HEK293 (cell line): Measurements from ENCODE around the gene GLB1L2.

Source experiments
- CTCF ChIA-PET: fragments of 350-600 bp; formaldehyde crosslinking; extraction: SDS; loops from one replicate; lab custom pipeline; 2021; ENCODE audit warnings: antibody characterized with exemption; lab: Yijun Ruan, JAX
- POLR2A ChIA-PET: fragments of 300-600 bp; formaldehyde crosslinking; extraction: SDS; loops from one replicate; lab custom pipeline; 2020; ENCODE audit warnings: antibody characterized with exemption, inconsistent platforms; lab: Yijun Ruan, JAX
- H3K27ac ChIP-seq: fragments of 200-500 bp; sonication (Bioruptor generic); 2 replicates; pipeline ENCODE4 v1.5.1; 2014; ENCODE audit warnings: low read depth, low read length, control low read depth, inconsistent platforms; ENCODE audit errors: extremely low read depth
- H3K36me3 ChIP-seq, 2 experiments: fragments of 200-500 bp in 1 of 2; sonication (Bioruptor generic) in 1 of 2; 1 replicate in 1 of 2; 2 replicates in 1 of 2; pipeline ENCODE4 v1.5.1; 2014 to 2017; ENCODE audit warnings: inconsistent platforms in 2 of 2, low read length in 2 of 2; ENCODE audit not compliant: control insufficient read depth in 2 of 2, insufficient read depth in 1 of 2
- H3K4me1 ChIP-seq: fragments of 200-500 bp; sonication (Bioruptor generic); 2 replicates; pipeline ENCODE4 v1.5.1; 2014; ENCODE audit warnings: mild to moderate bottlenecking, low read length, inconsistent platforms; ENCODE audit not compliant: control insufficient read depth, insufficient read depth
- H3K4me3 ChIP-seq: 2 replicates; pipeline ENCODE4 v1.5.1; 2011; ENCODE audit warnings: low read depth, mild to moderate bottlenecking, control low read depth, low read length, moderate library complexity
- H3K9me3 ChIP-seq: fragments of 200-500 bp; sonication (Bioruptor generic); 2 replicates; pipeline ENCODE4 v1.5.1; 2014; ENCODE audit warnings: low read depth, low read length, inconsistent platforms; ENCODE audit not compliant: control insufficient read depth, insufficient read depth
- EGR2 ChIP-seq: fragments of 450-650 bp; formaldehyde crosslinking; IDR thresholded peaks from 2 replicates; pipeline ENCODE4 v1.5.1; 2016; ENCODE audit warnings: low read depth, missing biosample characterization, missing genetic modification characterization
- ELK4 ChIP-seq: IDR thresholded peaks from 2 replicates; pipeline ENCODE4 v1.6.1; 2011; ENCODE audit warnings: mild to moderate bottlenecking, low read depth, low read length, borderline replicate concordance
- GFI1B ChIP-seq: fragments of 450-650 bp; formaldehyde crosslinking; IDR thresholded peaks from 2 replicates; pipeline ENCODE4 v1.5.1; 2016; ENCODE audit warnings: missing biosample characterization, missing genetic modification characterization
- KLF7 ChIP-seq: fragments of 450-650 bp; formaldehyde crosslinking; IDR thresholded peaks from 2 replicates; pipeline ENCODE4 v1.5.1; 2016; ENCODE audit warnings: missing biosample characterization, missing genetic modification characterization, borderline replicate concordance
- OSR2 ChIP-seq: fragments of 450-650 bp; formaldehyde crosslinking; IDR thresholded peaks from 2 replicates; pipeline ENCODE4 v1.5.1; 2016; ENCODE audit warnings: missing biosample characterization, missing genetic modification characterization
- RBAK ChIP-seq: fragments of 450-650 bp; formaldehyde crosslinking; IDR thresholded peaks from 2 replicates; pipeline ENCODE4 v1.5.1; 2016; ENCODE audit warnings: missing biosample characterization, missing genetic modification characterization
- ZBTB11 ChIP-seq: fragments of 450-650 bp; formaldehyde crosslinking; conservative IDR thresholded peaks from 2 replicates; pipeline ENCODE4 v1.5.1; 2016; ENCODE audit warnings: low read depth, missing biosample characterization, missing genetic modification characterization
- ZBTB17 ChIP-seq: fragments of 450-650 bp; formaldehyde crosslinking; IDR thresholded peaks from 2 replicates; pipeline ENCODE4 v1.5.1; 2016; ENCODE audit warnings: missing biosample characterization, missing genetic modification characterization
- ZFHX2 ChIP-seq: fragments of 450-650 bp; formaldehyde crosslinking; conservative IDR thresholded peaks from 2 replicates; pipeline ENCODE4 v1.5.1; 2016; ENCODE audit warnings: missing biosample characterization, missing genetic modification characterization
- ZNF138 ChIP-seq: fragments of 450-650 bp; formaldehyde crosslinking; IDR thresholded peaks from 2 replicates; pipeline ENCODE4 v1.5.1; 2016; ENCODE audit warnings: missing biosample characterization, missing genetic modification characterization, borderline replicate concordance
- ZNF18 ChIP-seq: fragments of 450-650 bp; formaldehyde crosslinking; IDR thresholded peaks from 2 replicates; pipeline ENCODE4 v1.5.1; 2016; ENCODE audit warnings: missing biosample characterization, missing genetic modification characterization
- ZNF248 ChIP-seq: fragments of 450-650 bp; formaldehyde crosslinking; IDR thresholded peaks from 2 replicates; pipeline ENCODE4 v1.5.1; 2017; ENCODE audit warnings: missing biosample characterization, missing genetic modification characterization
- ZNF366 ChIP-seq: fragments of 450-650 bp; formaldehyde crosslinking; conservative IDR thresholded peaks from 2 replicates; pipeline ENCODE4 v1.5.1; 2016; ENCODE audit warnings: missing biosample characterization, missing genetic modification characterization
- ZNF37A ChIP-seq: fragments of 450-650 bp; IDR thresholded peaks from 2 replicates; pipeline ENCODE4 v1.5.1; 2018; ENCODE audit warnings: missing biosample characterization, missing genetic modification characterization
- ZNF416 ChIP-seq: fragments of 450-650 bp; formaldehyde crosslinking; IDR thresholded peaks from 2 replicates; pipeline ENCODE4 v1.5.1; 2016; ENCODE audit warnings: missing biosample characterization, missing genetic modification characterization
- ZNF423 ChIP-seq: fragments of 450-650 bp; formaldehyde crosslinking; IDR thresholded peaks from 2 replicates; pipeline ENCODE4 v1.5.1; 2016; ENCODE audit warnings: missing biosample characterization, missing genetic modification characterization
- ZNF510 ChIP-seq: fragments of 450-650 bp; formaldehyde crosslinking; IDR thresholded peaks from 2 replicates; pipeline ENCODE4 v1.5.1; 2018; ENCODE audit warnings: mild to moderate bottlenecking, missing genetic modification characterization, missing biosample characterization; ENCODE audit not compliant: insufficient replicate concordance
- ZNF561 ChIP-seq: fragments of 450-650 bp; IDR thresholded peaks from 2 replicates; pipeline ENCODE4 v1.5.1; 2018; ENCODE audit warnings: missing biosample characterization, missing genetic modification characterization, borderline replicate concordance
- ZNF658 ChIP-seq: fragments of 450-650 bp; formaldehyde crosslinking; IDR thresholded peaks from 2 replicates; pipeline ENCODE4; 2016; ENCODE audit warnings: missing biosample characterization, missing genetic modification characterization
- ZNF701 ChIP-seq: fragments of 450-650 bp; formaldehyde crosslinking; IDR thresholded peaks from 2 replicates; pipeline ENCODE4 v1.5.1; 2016; ENCODE audit warnings: missing biosample characterization, missing genetic modification characterization
- ZNF707 ChIP-seq: fragments of 450-650 bp; formaldehyde crosslinking; IDR thresholded peaks from 2 replicates; pipeline ENCODE4 v1.5.1; 2016; ENCODE audit warnings: missing biosample characterization, missing genetic modification characterization
- ZNF76 ChIP-seq: fragments of 450-650 bp; formaldehyde crosslinking; IDR thresholded peaks from 2 replicates; pipeline ENCODE4; 2016; ENCODE audit warnings: low read depth, missing biosample characterization, missing genetic modification characterization, borderline replicate concordance
- ZNF768 ChIP-seq: fragments of 450-650 bp; formaldehyde crosslinking; IDR thresholded peaks from 2 replicates; pipeline ENCODE4 v1.5.1; 2018; ENCODE audit warnings: missing biosample characterization, mild to moderate bottlenecking, missing genetic modification characterization
- ZNF785 ChIP-seq: fragments of 450-650 bp; formaldehyde crosslinking; IDR thresholded peaks from 2 replicates; pipeline ENCODE4 v1.5.1; 2016; ENCODE audit warnings: missing biosample characterization, missing genetic modification characterization
- ZNF791 ChIP-seq: fragments of 450-650 bp; formaldehyde crosslinking; IDR thresholded peaks from 2 replicates; pipeline ENCODE4 v1.5.1; 2016; ENCODE audit warnings: missing biosample characterization, missing genetic modification characterization
- TF ChIP-seq, protein P1 (sequence below): fragments of 450-650 bp; IDR thresholded peaks from 2 replicates; pipeline ENCODE4 v1.5.1; 2018; ENCODE audit warnings: missing biosample characterization, missing genetic modification characterization

Gene GLB1L2

GRCh38 chr11:134365011-134365925 is 33.5 kb downstream of the GLB1L2 start:
- POLR2A ChIA-PET: no interaction called here
- Histone ChIP-seq H3K4me1 (no peaks in the 10 kb centered on the region), H3K4me3 (no peak overlapping the region), H3K36me3 (peaks cover 0 to 10% of the 10 kb centered on the region in 2 experiments; a peak in 1 of 3 replicates), H3K27ac (no peak overlapping the region), H3K9me3 (no peaks in the 10 kb centered on the region)
- CTCF ChIA-PET: interaction anchor here (0.7 kb wide), 1 partner anchor 70 kb away, joined by 3 read pairs; no protein-coding TSS in a partner anchor
- 0 out of 2 replicates have a peak, but pooled peaks have one; percentile 45 for TF ChIP-seq ZNF768 (tag by site-specific recombination)
- no peak for TF ChIP-seq ZNF707 (tag by site-specific recombination)
- TF ChIP-seq EGR2 (tag by site-specific recombination): peak; percentile 32; the same call in 1 of the 2 replicates
- TF ChIP-seq ZNF658 (tag by site-specific recombination): no peak
- peak; percentile 34 for TF ChIP-seq ZFHX2 (tag by site-specific recombination)
- no peak for TF ChIP-seq ZNF791 (tag by site-specific recombination)
- TF ChIP-seq ZNF701 (tag by site-specific recombination): no peak

- Histone ChIP-seq H3K36me3 (peaks cover 0 to 15% of the 10 kb centered on the region in 2 experiments; a peak in 1 of 3 replicates), H3K4me1 (no peaks in the 10 kb centered on the region)
- CTCF ChIA-PET: no interaction called here
- POLR2A ChIA-PET: no interaction called here
- TF ChIP-seq ZNF37A (tag by site-specific recombination) (no peak), ZNF248 (tag by site-specific recombination) (no peak), ZNF510 (tag by site-specific recombination) (no peak), ZNF423 (tag by site-specific recombination) (no peak), OSR2 (tag by site-specific recombination) (no peak), ZNF416 (no peak), ZNF366 (no peak), ZNF138 (tag by site-specific recombination) (no peak), ZNF76 (tag by site-specific recombination) (no peak), ZBTB11 (tag by site-specific recombination) (no peak), ZBTB17 (no peak), ELK4 (no peak), KLF7 (tag by site-specific recombination) (no peak), GFI1B (tag by site-specific recombination) (no peak), ZNF561 (no peak), RBAK (tag by site-specific recombination) (no peak), ZNF18 (tag by site-specific recombination) (no peak), ZNF785 (no peak)
- TF ChIP-seq, protein P1, sequence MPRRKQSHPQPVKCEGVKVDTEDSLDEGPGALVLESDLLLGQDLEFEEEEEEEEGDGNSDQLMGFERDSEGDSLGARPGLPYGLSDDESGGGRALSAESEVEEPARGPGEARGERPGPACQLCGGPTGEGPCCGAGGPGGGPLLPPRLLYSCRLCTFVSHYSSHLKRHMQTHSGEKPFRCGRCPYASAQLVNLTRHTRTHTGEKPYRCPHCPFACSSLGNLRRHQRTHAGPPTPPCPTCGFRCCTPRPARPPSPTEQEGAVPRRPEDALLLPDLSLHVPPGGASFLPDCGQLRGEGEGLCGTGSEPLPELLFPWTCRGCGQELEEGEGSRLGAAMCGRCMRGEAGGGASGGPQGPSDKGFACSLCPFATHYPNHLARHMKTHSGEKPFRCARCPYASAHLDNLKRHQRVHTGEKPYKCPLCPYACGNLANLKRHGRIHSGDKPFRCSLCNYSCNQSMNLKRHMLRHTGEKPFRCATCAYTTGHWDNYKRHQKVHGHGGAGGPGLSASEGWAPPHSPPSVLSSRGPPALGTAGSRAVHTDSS: no peak
- TF ChIP-seq, all 188 proteins: peak for 0
- Histone ChIP-seq H3K9me3 (no peaks in the 10 kb centered on the region), H3K27ac (no peak overlapping the region), H3K4me3 (no peak overlapping the region)
Measured at GRCh38 chr11:134366254-134366653, 34.5 kb downstream of the GLB1L2 start.
